HepG2 (cell line): ENCODE data around the gene TM4SF5. TPM values are rescaled to one million over a fixed set of nuclear protein-coding genes. Genes with fewer than 3 reads are reported as not detected.

Experiments used
- HDAC2 ChIP-seq: sonication (generic); formaldehyde crosslinking; IDR thresholded peaks from 2 replicates; pipeline ENCODE4 v1.4.0; 2020; ENCODE audit warnings: missing genetic modification reagents
- HDAC6 ChIP-seq: fragments of 200-600 bp; sonication (generic); IDR thresholded peaks from 2 replicates; pipeline ENCODE4 v1.7.0; 2017; ENCODE audit warnings: mild to moderate bottlenecking, antibody characterized with exemption, low read length, low read depth
- MEIS2 ChIP-seq: sonication (generic); formaldehyde crosslinking; IDR thresholded peaks from 2 replicates; pipeline ENCODE4 v1.9.0; 2021; ENCODE audit warnings: mild to moderate bottlenecking, missing genetic modification reagents
- NR1H2 ChIP-seq: sonication (generic); formaldehyde crosslinking; IDR thresholded peaks from 2 replicates; pipeline ENCODE4 v1.8.1; 2022; ENCODE audit warnings: low read depth, missing genetic modification reagents, borderline replicate concordance
- TSC22D2 ChIP-seq: sonication (generic); formaldehyde crosslinking; IDR thresholded peaks from 2 replicates; pipeline ENCODE4 v1.5.1; 2020; ENCODE audit warnings: missing genetic modification reagents, mild to moderate bottlenecking, borderline replicate concordance
- ZEB1 ChIP-seq: IDR thresholded peaks from 2 replicates; pipeline ENCODE4 v1.6.1; 2012; ENCODE audit warnings: mild to moderate bottlenecking, low read depth, inconsistent platforms; ENCODE audit not compliant: insufficient replicate concordance
- ZMYM2 ChIP-seq: sonication (generic); formaldehyde crosslinking; IDR thresholded peaks from 2 replicates; pipeline ENCODE4 v1.8.0; 2022; ENCODE audit warnings: mild to moderate bottlenecking, missing genetic modification reagents
- ZNF3 ChIP-seq: IDR thresholded peaks from 2 replicates; pipeline ENCODE4 v1.7.0; 2017; ENCODE audit warnings: inconsistent platforms
- ZNF737 ChIP-seq: sonication (generic); formaldehyde crosslinking; IDR thresholded peaks from 2 replicates; pipeline ENCODE4 v1.5.0; 2020; ENCODE audit warnings: missing genetic modification reagents, mild to moderate bottlenecking, borderline replicate concordance
- polyA plus RNA-seq, 8 experiments: library from polyadenylated mRNA; depleted of rRNA in 3 of 8; stranded (reverse) in 7 of 8; unstranded in 1 of 8; fragments of >200 nt; fragmentation: Illumina TruSeq in 4 of 8; extraction: Trizol in 4 of 8; gene quantifications; 2 replicates each; pipeline versions ENCODE4 v1.2.1 to v1.2.3, GENCODE V29; 2011 to 2016; ENCODE audit warnings: low read depth in 4 of 8, missing spikeins in 1 of 8, mixed read lengths in 1 of 8; ENCODE audit not compliant: insufficient read depth in 1 of 8
- total RNA-seq, 5 experiments: library from RNA; depleted of rRNA; stranded (reverse); fragments of >200 nt; fragmentation: Illumina TruSeq; extraction: Trizol; gene quantifications; 2 replicates each; pipeline ENCODE4 v1.2.3, GENCODE V29; 2016; ENCODE audit warnings: low read depth in 1 of 5
- TF ChIP-seq, protein P1 (sequence below): sonication (generic); formaldehyde crosslinking; conservative IDR thresholded peaks from 2 replicates; pipeline ENCODE4 v1.4.0; 2020; ENCODE audit warnings: mild to moderate bottlenecking, missing genetic modification reagents, moderate library complexity
- TF ChIP-seq, protein P2 (sequence below): IDR thresholded peaks from 2 replicates; pipeline ENCODE4 v1.6.1; 2016; ENCODE audit warnings: low read depth, missing genetic modification reagents, missing compliant biosample characterization
- TF ChIP-seq, protein P3 (sequence below): sonication (generic); formaldehyde crosslinking; IDR thresholded peaks from 2 replicates; pipeline ENCODE4 v1.4.0; 2020; ENCODE audit warnings: mild to moderate bottlenecking, missing genetic modification reagents
- TF ChIP-seq, protein P4 (sequence below): sonication (generic); formaldehyde crosslinking; IDR thresholded peaks from 2 replicates; pipeline ENCODE4 v1.4.0; 2020; ENCODE audit warnings: missing genetic modification reagents, mild to moderate bottlenecking, borderline replicate concordance

Gene TM4SF5
- total and polyA plus RNA-seq, 2 of the 13 experiments (the other 11 are each of a cell fraction or from before 2014, with no cell fraction given): 30.1 to 126 TPM

DNA sequence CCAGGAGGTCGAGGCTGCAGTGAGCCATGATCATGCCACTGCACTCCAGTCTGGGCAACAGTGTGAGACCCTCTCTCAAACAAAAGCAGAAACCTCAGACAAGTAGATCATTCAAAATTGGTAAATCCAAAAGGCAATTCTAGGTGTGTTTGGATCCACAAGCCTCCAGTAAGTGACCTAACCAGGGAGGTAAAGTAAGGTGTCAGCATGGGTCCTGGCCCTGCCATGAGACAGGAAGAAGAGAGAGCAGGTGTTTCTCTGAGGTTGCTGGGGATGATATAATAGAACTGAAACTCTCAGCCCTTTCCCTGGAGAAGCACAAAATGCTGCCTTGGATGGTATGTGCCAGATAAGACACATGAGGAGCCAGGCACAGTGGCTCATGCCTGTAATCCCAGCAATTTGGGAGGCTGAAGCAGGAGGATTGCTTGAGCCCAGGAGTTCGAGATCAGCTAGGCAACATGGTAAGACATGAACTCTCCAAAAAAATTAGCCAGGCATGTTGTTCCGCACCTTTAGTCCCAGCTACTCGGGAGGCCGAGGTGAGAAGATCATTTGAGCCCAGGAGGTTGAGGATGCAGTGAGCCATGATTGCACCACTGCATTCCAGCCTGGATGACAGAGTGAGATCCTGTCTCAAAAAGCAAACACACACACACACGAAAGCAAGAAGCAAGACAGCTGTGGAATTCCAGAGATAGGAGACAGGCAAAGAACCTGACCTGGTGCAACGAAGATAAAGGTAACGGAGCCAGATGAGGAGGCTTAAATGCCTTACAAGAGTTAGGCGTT, 6.5 kb downstream of the TM4SF5 start (continued):
- TF ChIP-seq, protein P1, sequence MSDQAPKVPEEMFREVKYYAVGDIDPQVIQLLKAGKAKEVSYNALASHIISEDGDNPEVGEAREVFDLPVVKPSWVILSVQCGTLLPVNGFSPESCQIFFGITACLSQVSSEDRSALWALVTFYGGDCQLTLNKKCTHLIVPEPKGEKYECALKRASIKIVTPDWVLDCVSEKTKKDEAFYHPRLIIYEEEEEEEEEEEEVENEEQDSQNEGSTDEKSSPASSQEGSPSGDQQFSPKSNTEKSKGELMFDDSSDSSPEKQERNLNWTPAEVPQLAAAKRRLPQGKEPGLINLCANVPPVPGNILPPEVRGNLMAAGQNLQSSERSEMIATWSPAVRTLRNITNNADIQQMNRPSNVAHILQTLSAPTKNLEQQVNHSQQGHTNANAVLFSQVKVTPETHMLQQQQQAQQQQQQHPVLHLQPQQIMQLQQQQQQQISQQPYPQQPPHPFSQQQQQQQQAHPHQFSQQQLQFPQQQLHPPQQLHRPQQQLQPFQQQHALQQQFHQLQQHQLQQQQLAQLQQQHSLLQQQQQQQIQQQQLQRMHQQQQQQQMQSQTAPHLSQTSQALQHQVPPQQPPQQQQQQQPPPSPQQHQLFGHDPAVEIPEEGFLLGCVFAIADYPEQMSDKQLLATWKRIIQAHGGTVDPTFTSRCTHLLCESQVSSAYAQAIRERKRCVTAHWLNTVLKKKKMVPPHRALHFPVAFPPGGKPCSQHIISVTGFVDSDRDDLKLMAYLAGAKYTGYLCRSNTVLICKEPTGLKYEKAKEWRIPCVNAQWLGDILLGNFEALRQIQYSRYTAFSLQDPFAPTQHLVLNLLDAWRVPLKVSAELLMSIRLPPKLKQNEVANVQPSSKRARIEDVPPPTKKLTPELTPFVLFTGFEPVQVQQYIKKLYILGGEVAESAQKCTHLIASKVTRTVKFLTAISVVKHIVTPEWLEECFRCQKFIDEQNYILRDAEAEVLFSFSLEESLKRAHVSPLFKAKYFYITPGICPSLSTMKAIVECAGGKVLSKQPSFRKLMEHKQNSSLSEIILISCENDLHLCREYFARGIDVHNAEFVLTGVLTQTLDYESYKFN (CRISPR knock-in tag): peak; percentile 81
- TF ChIP-seq NR1H2 (CRISPR knock-in tag): no peak
- no peak for TF ChIP-seq ZNF737 (CRISPR knock-in tag)
- TF ChIP-seq, protein P2, sequence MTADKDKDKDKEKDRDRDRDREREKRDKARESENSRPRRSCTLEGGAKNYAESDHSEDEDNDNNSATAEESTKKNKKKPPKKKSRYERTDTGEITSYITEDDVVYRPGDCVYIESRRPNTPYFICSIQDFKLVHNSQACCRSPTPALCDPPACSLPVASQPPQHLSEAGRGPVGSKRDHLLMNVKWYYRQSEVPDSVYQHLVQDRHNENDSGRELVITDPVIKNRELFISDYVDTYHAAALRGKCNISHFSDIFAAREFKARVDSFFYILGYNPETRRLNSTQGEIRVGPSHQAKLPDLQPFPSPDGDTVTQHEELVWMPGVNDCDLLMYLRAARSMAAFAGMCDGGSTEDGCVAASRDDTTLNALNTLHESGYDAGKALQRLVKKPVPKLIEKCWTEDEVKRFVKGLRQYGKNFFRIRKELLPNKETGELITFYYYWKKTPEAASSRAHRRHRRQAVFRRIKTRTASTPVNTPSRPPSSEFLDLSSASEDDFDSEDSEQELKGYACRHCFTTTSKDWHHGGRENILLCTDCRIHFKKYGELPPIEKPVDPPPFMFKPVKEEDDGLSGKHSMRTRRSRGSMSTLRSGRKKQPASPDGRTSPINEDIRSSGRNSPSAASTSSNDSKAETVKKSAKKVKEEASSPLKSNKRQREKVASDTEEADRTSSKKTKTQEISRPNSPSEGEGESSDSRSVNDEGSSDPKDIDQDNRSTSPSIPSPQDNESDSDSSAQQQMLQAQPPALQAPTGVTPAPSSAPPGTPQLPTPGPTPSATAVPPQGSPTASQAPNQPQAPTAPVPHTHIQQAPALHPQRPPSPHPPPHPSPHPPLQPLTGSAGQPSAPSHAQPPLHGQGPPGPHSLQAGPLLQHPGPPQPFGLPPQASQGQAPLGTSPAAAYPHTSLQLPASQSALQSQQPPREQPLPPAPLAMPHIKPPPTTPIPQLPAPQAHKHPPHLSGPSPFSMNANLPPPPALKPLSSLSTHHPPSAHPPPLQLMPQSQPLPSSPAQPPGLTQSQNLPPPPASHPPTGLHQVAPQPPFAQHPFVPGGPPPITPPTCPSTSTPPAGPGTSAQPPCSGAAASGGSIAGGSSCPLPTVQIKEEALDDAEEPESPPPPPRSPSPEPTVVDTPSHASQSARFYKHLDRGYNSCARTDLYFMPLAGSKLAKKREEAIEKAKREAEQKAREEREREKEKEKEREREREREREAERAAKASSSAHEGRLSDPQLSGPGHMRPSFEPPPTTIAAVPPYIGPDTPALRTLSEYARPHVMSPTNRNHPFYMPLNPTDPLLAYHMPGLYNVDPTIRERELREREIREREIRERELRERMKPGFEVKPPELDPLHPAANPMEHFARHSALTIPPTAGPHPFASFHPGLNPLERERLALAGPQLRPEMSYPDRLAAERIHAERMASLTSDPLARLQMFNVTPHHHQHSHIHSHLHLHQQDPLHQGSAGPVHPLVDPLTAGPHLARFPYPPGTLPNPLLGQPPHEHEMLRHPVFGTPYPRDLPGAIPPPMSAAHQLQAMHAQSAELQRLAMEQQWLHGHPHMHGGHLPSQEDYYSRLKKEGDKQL (CRISPR knock-in tag): peak; percentile 64; the same call in 1 of the 2 replicates
- no peak for TF ChIP-seq ZEB1
- TF ChIP-seq ZNF3: no peak
- TF ChIP-seq, protein P3, sequence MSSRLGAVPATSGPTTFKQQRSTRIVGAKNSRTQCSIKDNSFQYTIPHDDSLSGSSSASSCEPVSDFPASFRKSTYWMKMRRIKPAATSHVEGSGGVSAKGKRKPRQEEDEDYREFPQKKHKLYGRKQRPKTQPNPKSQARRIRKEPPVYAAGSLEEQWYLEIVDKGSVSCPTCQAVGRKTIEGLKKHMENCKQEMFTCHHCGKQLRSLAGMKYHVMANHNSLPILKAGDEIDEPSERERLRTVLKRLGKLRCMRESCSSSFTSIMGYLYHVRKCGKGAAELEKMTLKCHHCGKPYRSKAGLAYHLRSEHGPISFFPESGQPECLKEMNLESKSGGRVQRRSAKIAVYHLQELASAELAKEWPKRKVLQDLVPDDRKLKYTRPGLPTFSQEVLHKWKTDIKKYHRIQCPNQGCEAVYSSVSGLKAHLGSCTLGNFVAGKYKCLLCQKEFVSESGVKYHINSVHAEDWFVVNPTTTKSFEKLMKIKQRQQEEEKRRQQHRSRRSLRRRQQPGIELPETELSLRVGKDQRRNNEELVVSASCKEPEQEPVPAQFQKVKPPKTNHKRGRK: no peak
- no peak for TF ChIP-seq ZMYM2 (CRISPR knock-in tag)
- TF ChIP-seq HDAC6: no peak
- TF ChIP-seq MEIS2 (CRISPR knock-in tag): peak; percentile 83; the same call in 1 of the 2 replicates
- TF ChIP-seq TSC22D2: no peak
- TF ChIP-seq, protein P4, sequence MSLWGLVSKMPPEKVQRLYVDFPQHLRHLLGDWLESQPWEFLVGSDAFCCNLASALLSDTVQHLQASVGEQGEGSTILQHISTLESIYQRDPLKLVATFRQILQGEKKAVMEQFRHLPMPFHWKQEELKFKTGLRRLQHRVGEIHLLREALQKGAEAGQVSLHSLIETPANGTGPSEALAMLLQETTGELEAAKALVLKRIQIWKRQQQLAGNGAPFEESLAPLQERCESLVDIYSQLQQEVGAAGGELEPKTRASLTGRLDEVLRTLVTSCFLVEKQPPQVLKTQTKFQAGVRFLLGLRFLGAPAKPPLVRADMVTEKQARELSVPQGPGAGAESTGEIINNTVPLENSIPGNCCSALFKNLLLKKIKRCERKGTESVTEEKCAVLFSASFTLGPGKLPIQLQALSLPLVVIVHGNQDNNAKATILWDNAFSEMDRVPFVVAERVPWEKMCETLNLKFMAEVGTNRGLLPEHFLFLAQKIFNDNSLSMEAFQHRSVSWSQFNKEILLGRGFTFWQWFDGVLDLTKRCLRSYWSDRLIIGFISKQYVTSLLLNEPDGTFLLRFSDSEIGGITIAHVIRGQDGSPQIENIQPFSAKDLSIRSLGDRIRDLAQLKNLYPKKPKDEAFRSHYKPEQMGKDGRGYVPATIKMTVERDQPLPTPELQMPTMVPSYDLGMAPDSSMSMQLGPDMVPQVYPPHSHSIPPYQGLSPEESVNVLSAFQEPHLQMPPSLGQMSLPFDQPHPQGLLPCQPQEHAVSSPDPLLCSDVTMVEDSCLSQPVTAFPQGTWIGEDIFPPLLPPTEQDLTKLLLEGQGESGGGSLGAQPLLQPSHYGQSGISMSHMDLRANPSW (CRISPR knock-in tag): no peak
- TF ChIP-seq HDAC2 (CRISPR knock-in tag): peak; percentile 92
